Measurements from ENCODE around the gene MMP27.

MMP27 gene

DNA sequence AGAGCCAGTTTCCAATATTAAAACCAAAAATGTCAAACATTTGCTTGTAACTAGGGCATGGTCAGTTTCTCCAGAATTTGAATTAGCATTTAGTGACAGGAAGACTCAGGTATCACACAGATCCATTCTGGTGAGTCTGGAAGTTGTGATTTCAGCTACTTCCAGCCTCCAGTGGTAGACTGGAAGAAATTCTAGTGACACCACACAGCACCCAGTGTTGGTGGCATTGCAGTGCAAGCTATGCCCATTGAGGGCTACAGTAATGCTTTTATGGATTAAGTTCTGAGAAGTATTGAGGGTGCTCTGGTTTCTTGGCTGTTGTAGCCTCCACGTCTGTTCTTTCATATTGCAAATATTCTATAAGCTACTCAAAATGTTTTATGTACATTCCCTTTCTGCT, 49.0 kb downstream of the MMP27 start:
- TF ChIP-seq EZH2phosphoT487 (IDR thresholded peaks at IDR 0.05; ENCODE audit: low read length) (no peak), EZH2 (optimal IDR thresholded peaks at IDR 0.05; ENCODE audit: low read depth, low read length) (no peak)
- TF ChIP-seq, protein P1, sequence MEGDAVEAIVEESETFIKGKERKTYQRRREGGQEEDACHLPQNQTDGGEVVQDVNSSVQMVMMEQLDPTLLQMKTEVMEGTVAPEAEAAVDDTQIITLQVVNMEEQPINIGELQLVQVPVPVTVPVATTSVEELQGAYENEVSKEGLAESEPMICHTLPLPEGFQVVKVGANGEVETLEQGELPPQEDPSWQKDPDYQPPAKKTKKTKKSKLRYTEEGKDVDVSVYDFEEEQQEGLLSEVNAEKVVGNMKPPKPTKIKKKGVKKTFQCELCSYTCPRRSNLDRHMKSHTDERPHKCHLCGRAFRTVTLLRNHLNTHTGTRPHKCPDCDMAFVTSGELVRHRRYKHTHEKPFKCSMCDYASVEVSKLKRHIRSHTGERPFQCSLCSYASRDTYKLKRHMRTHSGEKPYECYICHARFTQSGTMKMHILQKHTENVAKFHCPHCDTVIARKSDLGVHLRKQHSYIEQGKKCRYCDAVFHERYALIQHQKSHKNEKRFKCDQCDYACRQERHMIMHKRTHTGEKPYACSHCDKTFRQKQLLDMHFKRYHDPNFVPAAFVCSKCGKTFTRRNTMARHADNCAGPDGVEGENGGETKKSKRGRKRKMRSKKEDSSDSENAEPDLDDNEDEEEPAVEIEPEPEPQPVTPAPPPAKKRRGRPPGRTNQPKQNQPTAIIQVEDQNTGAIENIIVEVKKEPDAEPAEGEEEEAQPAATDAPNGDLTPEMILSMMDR (IDR thresholded peaks at IDR 0.05; ENCODE audit: low read length) = no peak
- Histone ChIP-seq H3K27me3 (replicated peaks; ENCODE audit: insufficient read depth, low read length) (no peaks in the 10 kb centered on the region), H3K27ac (ENCODE audit: low read length) (no peak overlapping the region), H3K9me3 (replicated peaks; ENCODE audit: insufficient read depth, low read length) (no peaks in the 10 kb centered on the region), H3K4me1 (ENCODE audit: low read length) (no peaks in the 10 kb centered on the region), H3K9me2 (replicated peaks; ENCODE audit: insufficient read depth, low read length) (no peaks in the 10 kb centered on the region), H4K20me1 (ENCODE audit: insufficient read depth, low read length) (no peaks in the 10 kb centered on the region), H3K4me3 (ENCODE audit: low read length) (no peak overlapping the region), H3K79me2 (ENCODE audit: low read length) (no peaks in the 10 kb centered on the region), H2AFZ (ENCODE audit: low read length) (no peak overlapping the region), H3K36me3 (replicated peaks; ENCODE audit: insufficient read depth, low read length) (no peaks in the 10 kb centered on the region), H3F3A (ENCODE audit: insufficient read depth, low read length) (no peaks in the 10 kb centered on the region), H3K4me2 (ENCODE audit: low read depth, low read length) (no peak overlapping the region), H3K9ac (ENCODE audit: low read length) (no peak overlapping the region)
- DNase-seq = no peak

DNA sequence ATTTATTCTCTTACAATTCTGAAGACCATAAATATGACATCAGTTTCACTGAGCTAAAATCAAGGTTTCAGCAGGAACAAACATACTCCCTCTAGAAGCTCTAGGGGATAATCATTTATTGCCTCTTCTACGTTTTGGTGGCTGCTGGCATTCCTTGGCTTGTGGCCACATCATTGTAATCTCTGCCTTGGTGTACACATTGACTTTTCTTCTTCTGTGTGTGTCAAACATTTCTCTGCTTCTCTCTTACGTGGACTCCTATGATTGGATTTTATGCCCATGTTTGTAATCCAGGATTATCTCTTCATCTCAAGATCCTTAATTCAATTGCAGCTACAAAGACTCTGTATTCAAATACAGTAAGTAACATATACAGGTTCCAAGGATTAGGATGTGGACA, 50.0 kb downstream of the MMP27 start:
- TF ChIP-seq EZH2 (optimal IDR thresholded peaks at IDR 0.05; ENCODE audit: low read depth, low read length) = no peak
- TF ChIP-seq, protein P1 (IDR thresholded peaks at IDR 0.05; ENCODE audit: low read length) = no peak
- DNase-seq = no peak
- no peak overlapping the region for H3K27ac ChIP-seq (ENCODE audit: low read length)
- H3F3A ChIP-seq (ENCODE audit: insufficient read depth, low read length) = no peaks in the 10 kb centered on the region
- no peaks in the 10 kb centered on the region for H3K4me1 ChIP-seq (ENCODE audit: low read length)
- no peaks in the 10 kb centered on the region for H4K20me1 ChIP-seq (ENCODE audit: insufficient read depth, low read length)
- H3K9me2 ChIP-seq (replicated peaks; ENCODE audit: insufficient read depth, low read length) = no peaks in the 10 kb centered on the region
- no peaks in the 10 kb centered on the region for H3K27me3 ChIP-seq (replicated peaks; ENCODE audit: insufficient read depth, low read length)
- no peak overlapping the region for H3K9ac ChIP-seq (ENCODE audit: low read length)
- H3K79me2 ChIP-seq (ENCODE audit: low read length) = no peaks in the 10 kb centered on the region
- H3K9me3 ChIP-seq (replicated peaks; ENCODE audit: insufficient read depth, low read length) = no peaks in the 10 kb centered on the region
- no peak overlapping the region for H3K4me2 ChIP-seq (ENCODE audit: low read depth, low read length)
- no peak overlapping the region for H3K4me3 ChIP-seq (ENCODE audit: low read length)
- H2AFZ ChIP-seq (ENCODE audit: low read length) = no peak overlapping the region
- no peaks in the 10 kb centered on the region for H3K36me3 ChIP-seq (replicated peaks; ENCODE audit: insufficient read depth, low read length)

DNA sequence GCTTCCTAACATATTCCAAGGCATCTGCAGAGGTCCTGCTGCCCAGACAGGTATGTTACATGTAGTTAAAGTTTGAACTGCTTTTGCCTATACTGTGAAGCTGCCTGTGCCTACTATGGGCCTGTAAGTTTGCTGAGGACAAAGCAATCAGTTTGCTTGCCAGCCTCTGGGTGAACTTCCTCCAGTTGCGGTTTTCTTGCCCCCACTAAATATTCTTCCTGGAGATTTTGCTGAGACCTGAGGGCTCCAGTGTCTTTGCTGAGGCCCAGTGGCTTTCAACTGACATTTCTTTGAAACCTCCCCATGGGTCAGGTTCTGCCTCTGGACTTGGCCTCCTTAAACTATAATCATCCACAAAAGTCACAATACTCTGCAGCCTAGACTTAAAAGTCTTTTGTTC, 50.8 kb downstream of the MMP27 start:
- Histone ChIP-seq H3K4me1 (ENCODE audit: low read length) (no peaks in the 10 kb centered on the region), H3K4me2 (ENCODE audit: low read depth, low read length) (no peak overlapping the region), H3K9me2 (replicated peaks; ENCODE audit: insufficient read depth, low read length) (no peaks in the 10 kb centered on the region), H3K9me3 (replicated peaks; ENCODE audit: insufficient read depth, low read length) (no peaks in the 10 kb centered on the region), H3F3A (ENCODE audit: insufficient read depth, low read length) (no peaks in the 10 kb centered on the region), H2AFZ (ENCODE audit: low read length) (no peak overlapping the region), H3K27ac (ENCODE audit: low read length) (no peak overlapping the region), H3K4me3 (ENCODE audit: low read length) (no peak overlapping the region), H3K36me3 (replicated peaks; ENCODE audit: insufficient read depth, low read length) (no peaks in the 10 kb centered on the region), H3K9ac (ENCODE audit: low read length) (no peak overlapping the region), H3K79me2 (ENCODE audit: low read length) (no peaks in the 10 kb centered on the region), H4K20me1 (ENCODE audit: insufficient read depth, low read length) (no peaks in the 10 kb centered on the region), H3K27me3 (replicated peaks; ENCODE audit: insufficient read depth, low read length) (no peaks in the 10 kb centered on the region)
- no peak for DNase-seq
- no peak for TF ChIP-seq EZH2 (optimal IDR thresholded peaks at IDR 0.05; ENCODE audit: low read depth, low read length)
- no peak for TF ChIP-seq EZH2phosphoT487 (IDR thresholded peaks at IDR 0.05; ENCODE audit: low read length)
- TF ChIP-seq, protein P1 (IDR thresholded peaks at IDR 0.05; ENCODE audit: low read length) = no peak

Measured in MM.1S (cell line).